ENCODE data around the gene OGG1. TPM values are rescaled to one million over a fixed set of nuclear protein-coding genes. Genes with fewer than 3 reads are reported as not detected.

Gene OGG1
- total RNA-seq, 1 experiment from 2014 or later: 21.8 TPM

GRCh38 chr3:9791790-9792404 lies 42.1 kb downstream of the OGG1 start:
- CTCF ChIA-PET: interaction anchor here (0.7 kb wide), 1 partner anchor 42 kb away, joined by 4 read pairs; the partner anchor contains the start of gene OGG1
- intact Hi-C loops (cut with micrococcal nuclease; ENCODE audit: unreplicated experiment): loop anchor here (5.0 kb wide), 1 partner anchor 75 kb away; no protein-coding TSS in a partner anchor
- no peaks in the 10 kb centered on the region for H3K27me3 Mint-ChIP-seq (ENCODE audit: unreplicated experiment)

GRCh38 chr3:9792405-9793160 lies 42.8 kb downstream of the OGG1 start, which contains the start of the genes ARPC4 and TADA3:
ARPC4 (plus strand) TSS chr3:9793082; CDS start chr3:9793122, 40 bp downstream.
TADA3 (minus strand) TSS chr3:9792473; CDS start chr3:9791466, 1,007 bp downstream.
- H3K27me3 Mint-ChIP-seq (ENCODE audit: unreplicated experiment): no peaks in the 10 kb centered on the region
- peak within 1 kb of the TSS; percentile 89 for H3K4me3 Mint-ChIP-seq (ENCODE audit: low read depth, unreplicated experiment)
- DNase-seq: peak; percentile 90
- peaks cover 76% of the 10 kb centered on the region for H3K36me3 Mint-ChIP-seq (ENCODE audit: insufficient read depth, unreplicated experiment)
- CTCF ChIA-PET: interaction anchor here (0.7 to 1.5 kb wide), 3 partner anchors 12 to 154 kb away, joined by 3 to 4 read pairs (median 3); partner anchors contain the start of gene OGG1
- peak within 1 kb of the TSS; percentile 100 for H3K27ac Mint-ChIP-seq (ENCODE audit: unreplicated experiment)
- no peaks in the 10 kb centered on the region for H3K9me3 Mint-ChIP-seq (ENCODE audit: low read depth, unreplicated experiment)
- TF ChIP-seq CTCF (IDR thresholded peaks at IDR 0.05; ENCODE audit: unreplicated experiment): no peak
- peaks cover 27% of the 10 kb centered on the region for H3K4me1 Mint-ChIP-seq (ENCODE audit: low read depth, unreplicated experiment)
- no TSS peak for BruUV-seq (replicated peaks)
- intact Hi-C loops (cut with micrococcal nuclease; ENCODE audit: unreplicated experiment): loop anchor here (5.0 kb wide), 1 partner anchor 75 kb away; no protein-coding TSS in a partner anchor

More at GRCh38 chr3:9791790-9792404, 42.1 kb downstream of the OGG1 start:
- Mint-ChIP-seq H3K4me3 (ENCODE audit: low read depth, unreplicated experiment) (peak overlapping the region; percentile 89), H3K4me1 (ENCODE audit: low read depth, unreplicated experiment) (peaks cover 27% of the 10 kb centered on the region), H3K36me3 (ENCODE audit: insufficient read depth, unreplicated experiment) (peaks cover 72% of the 10 kb centered on the region), H3K27ac (ENCODE audit: unreplicated experiment) (peak overlapping the region; percentile 100), H3K9me3 (ENCODE audit: low read depth, unreplicated experiment) (no peaks in the 10 kb centered on the region)
- DNase-seq: no peak
- TF ChIP-seq CTCF (IDR thresholded peaks at IDR 0.05; ENCODE audit: unreplicated experiment): no peak
- BruUV-seq (replicated peaks): TSS peak; percentile 77

GRCh38 chr3:9793161-9793781 lies 43.5 kb downstream of the OGG1 start:
- CTCF ChIA-PET: interaction anchor here (1.0 to 1.5 kb wide), 2 partner anchors 12 to 153 kb away, joined by 3 read pairs; no protein-coding TSS in a partner anchor

More at GRCh38 chr3:9793161-9793781, 43.5 kb downstream of the OGG1 start:
- Mint-ChIP-seq H3K9me3 (ENCODE audit: low read depth, unreplicated experiment) (no peaks in the 10 kb centered on the region), H3K36me3 (ENCODE audit: insufficient read depth, unreplicated experiment) (peaks cover 78% of the 10 kb centered on the region), H3K27ac (ENCODE audit: unreplicated experiment) (peak overlapping the region; percentile 100), H3K4me3 (ENCODE audit: low read depth, unreplicated experiment) (peak overlapping the region; percentile 89), H3K27me3 (ENCODE audit: unreplicated experiment) (no peaks in the 10 kb centered on the region), H3K4me1 (ENCODE audit: low read depth, unreplicated experiment) (peaks cover 27% of the 10 kb centered on the region)
- intact Hi-C loops (cut with micrococcal nuclease; ENCODE audit: unreplicated experiment): loop anchor here (5.0 kb wide), 1 partner anchor 76 kb away; no protein-coding TSS in a partner anchor
- DNase-seq: peak; percentile 23
- TF ChIP-seq CTCF (IDR thresholded peaks at IDR 0.05; ENCODE audit: unreplicated experiment): no peak
- no TSS peak for BruUV-seq (replicated peaks)
